ENCODE data around the gene CEP72.

GRCh38 chr5:634191-634590 lies 22.1 kb downstream of the CEP72 start:
- TF ChIP-seq CTCF (IDR thresholded peaks at IDR 0.05; ENCODE audit: low read length) (no peak), EZH2 (IDR thresholded peaks at IDR 0.05; ENCODE audit: borderline replicate concordance, low read length) (no peak)
